HG02610 (cell line): Measurements from ENCODE around the gene PIK3AP1.
"Not testable (repeated sequence)": the region's sequence is repeated elsewhere in the genome, so short reads cannot be mapped to it uniquely, and the experiment has no call there.

Experiments
- ATAC-seq: cut with Tn5 transposase; IDR thresholded peaks from one replicate; pipeline ENCODE4 v1.9.1; 2021; ENCODE audit warnings: mild to moderate bottlenecking, moderate library complexity; ENCODE audit not compliant: unreplicated experiment

PIK3AP1 gene

DNA sequence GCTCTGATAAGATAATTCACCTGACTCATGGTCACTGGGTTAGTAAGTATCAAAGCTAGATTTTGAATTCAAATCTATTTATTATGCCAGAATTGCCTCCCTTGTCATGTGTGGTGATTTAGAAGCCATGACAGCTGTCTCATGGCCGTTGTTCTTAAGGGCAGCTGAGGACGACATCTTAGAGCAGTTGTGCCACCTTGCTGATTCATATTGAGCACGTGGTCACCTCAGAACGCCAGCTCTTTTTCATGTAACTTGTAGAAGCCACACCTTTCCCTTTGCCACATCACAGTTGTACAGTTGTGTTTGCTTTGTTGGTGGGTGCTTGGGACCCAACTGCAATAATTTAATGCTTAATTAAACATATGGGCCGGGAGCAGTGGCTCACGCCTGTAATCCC is 4.3 kb upstream of the PIK3AP1 start:
- no peak for ATAC-seq

DNA sequence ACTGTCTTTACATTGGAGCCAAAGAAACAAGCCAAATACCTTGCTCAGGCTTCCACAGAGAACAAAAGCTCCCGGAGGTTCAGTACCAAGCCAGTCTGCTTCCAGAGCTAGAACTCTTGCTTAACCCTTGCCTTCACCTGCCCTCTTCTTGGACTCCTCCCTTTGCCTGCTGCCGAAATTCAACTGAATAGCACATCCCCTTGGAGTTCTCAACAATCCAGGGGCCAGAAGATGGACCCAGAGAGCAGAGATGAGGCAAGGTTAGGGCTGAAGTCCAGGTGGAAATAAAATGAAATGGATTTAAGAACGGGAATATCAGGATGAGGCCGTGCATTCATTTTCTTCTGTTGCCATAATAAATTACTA is 876 bp upstream of the PIK3AP1 start:
- ATAC-seq = no peak

DNA sequence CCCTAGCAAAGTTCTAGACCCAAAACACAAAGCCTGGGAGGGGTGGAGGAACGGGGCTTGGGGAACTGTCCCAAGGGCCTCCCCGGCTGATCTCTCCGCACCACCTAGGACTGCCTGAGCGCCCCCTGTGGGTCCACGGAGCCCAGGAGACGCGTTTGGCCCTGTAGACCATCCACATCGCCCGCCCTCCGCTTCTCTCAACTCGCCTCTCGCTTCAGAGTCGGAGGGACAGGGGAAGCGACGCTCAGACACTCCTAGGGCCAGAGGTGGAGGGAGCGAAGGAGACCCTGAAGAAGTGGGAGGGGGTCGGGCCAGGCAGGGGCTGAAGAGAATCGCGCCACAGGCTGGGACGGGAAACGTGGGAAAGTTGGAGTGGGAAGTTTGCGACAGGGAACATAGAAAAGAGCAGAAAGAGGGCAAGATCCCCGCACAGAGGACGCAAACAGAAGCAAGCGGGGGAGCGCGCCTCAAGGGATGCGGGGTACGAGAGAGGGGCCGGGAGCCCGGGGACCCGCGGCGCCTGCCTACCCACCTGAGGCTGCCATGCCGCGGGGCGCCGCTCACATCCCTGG is 378 bp downstream of the PIK3AP1 start:
- ATAC-seq = peak; percentile 57

DNA sequence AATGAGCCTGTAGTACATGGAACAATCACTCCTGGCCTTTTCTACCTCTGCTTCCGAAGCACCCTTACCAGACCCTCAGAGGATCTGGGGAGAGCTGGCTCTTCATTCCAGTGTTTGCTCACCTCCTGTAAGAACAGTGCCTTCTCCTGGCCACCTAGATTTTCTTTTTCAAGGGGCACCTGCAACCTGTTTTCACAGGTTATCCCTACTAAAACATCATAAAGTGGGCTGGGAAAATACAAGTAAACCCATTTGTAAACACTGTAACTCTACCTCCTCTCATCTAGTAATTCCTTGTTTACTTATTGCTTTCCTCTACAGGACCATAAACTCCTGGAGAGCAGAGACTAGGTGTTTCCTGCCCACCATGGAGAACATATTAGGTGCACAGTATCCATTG is 1.1 kb downstream of the PIK3AP1 start:
- ATAC-seq = no peak

DNA sequence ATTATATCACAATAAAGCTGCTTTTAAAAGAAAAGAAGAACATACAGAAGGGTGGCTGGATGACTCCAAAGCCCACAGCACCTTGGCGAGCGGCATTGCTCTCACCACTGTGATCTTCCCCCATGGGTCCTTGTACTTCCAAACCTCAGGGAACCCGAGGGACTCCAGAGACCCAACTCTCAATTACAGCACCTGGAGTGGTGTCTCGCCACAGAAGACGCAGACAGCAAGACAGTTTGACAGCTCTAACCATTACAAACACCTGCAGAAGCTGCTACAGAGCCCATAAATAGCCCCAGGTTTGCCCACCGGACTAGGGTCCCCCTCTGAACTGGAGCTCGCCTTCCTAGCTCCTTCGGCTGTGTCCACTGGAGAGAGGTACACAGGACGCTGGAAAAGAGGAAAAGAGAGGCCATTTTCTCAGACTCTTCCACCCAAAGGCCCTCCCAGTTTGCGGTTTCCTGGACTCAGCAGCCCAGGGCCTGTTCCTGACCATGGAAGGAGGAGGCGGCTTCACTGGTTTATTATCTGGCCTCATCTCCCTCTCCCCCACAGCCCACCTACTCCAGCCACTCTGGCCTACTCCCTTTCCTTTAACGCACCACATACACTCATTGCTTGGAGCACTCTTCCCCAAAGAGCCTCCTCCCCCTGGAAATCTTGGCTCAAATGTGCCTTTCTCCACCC is 1.9 kb downstream of the PIK3AP1 start:
- no peak for ATAC-seq

DNA sequence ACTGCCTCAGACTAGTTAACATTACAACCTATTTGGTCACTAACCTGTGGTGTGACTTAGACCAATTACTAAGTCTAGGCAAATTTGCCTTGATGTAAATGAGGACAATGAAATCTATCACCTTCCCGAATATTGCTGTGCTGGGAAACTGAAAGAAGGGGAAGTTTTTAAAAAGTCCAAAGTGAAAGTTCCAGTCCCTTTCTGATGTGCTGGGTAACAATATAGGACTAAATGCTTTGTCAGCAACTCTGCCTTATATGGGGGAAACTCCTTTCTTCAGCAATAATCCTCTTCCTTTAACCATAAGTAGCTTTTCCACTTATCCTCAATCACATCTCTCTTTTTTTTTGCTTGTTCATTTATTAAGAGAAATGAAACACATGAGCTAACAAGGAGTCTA is 3.9 kb downstream of the PIK3AP1 start:
- ATAC-seq = no peak

DNA sequence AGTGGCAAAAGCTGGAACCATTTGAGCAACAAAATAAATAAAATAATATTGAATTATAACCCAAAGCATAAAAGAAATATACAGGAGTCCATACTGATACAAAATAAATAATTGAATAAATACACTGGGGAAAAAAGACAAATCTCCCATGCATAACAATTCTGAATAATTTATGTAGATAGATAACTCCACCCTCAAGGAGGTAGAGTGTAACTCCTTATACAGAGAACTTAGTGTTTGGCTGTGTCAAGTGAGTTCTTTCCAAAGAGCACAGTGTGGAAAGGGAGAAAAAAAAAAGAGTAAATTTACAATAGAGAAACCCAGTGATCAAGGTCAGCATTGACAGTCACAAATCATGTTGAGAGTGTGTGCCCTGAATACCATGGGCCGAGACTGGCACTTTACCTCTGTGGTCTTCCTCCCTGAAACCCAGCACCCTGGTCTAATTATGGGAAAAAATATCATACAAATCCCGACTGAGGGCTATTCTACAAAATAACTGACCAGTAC is 5.5 kb downstream of the PIK3AP1 start:
- ATAC-seq = no peak

DNA sequence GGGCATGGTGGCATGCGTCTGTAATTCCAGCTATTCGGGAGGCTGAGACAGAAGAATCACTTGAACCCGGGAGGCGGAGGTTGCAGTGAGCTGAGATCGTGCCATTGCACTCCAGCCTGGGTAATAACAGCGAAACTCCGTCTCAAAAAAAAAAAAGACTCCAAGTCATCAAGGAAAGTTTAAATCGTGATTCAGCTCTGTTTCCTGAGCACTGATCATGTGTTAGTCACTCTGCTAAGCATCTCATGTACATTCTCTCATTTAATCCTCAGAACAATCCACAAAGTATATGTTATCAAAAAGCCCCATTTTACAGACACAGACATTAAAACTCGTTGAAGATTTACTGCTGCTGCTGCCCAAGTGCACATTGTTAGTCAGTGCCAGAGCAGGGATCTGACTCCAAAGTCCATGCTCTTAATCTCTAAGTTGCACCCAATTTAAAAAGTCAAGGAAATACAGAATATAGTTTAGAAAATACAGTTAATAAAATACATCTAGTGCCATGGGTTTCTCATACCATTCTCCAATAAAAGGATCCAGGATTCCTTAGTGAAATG is 6.2 kb downstream of the PIK3AP1 start:
- ATAC-seq = no peak

DNA sequence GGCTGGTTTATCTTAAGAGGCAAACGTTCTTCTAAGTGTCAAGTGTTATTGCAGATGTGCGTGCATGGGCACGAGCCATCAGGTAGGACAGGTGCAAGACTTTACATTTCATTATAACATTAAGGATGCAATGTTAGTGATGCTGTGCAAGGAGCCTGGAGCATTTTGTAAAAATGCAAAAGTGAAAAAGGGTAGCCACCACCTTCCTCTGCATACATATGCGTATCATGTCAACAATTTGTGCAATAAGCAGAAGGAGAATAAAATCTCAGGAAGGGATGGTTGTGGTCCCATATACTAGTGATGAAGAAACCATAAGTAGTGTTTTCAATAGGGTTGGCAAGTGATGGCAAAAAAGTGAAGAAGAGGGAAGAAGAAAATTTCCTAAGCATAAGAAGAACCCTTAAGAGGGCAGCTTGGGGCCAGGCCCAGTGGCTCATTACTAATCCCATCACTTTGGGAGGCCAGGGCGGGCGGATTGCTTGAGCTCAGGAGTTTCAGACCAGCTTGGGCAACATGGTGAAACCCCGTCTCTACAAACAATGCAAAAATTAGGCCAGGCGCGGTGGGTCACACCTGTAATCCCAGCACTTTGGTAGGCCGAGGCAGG is 7.5 kb downstream of the PIK3AP1 start:
- ATAC-seq = no peak

DNA sequence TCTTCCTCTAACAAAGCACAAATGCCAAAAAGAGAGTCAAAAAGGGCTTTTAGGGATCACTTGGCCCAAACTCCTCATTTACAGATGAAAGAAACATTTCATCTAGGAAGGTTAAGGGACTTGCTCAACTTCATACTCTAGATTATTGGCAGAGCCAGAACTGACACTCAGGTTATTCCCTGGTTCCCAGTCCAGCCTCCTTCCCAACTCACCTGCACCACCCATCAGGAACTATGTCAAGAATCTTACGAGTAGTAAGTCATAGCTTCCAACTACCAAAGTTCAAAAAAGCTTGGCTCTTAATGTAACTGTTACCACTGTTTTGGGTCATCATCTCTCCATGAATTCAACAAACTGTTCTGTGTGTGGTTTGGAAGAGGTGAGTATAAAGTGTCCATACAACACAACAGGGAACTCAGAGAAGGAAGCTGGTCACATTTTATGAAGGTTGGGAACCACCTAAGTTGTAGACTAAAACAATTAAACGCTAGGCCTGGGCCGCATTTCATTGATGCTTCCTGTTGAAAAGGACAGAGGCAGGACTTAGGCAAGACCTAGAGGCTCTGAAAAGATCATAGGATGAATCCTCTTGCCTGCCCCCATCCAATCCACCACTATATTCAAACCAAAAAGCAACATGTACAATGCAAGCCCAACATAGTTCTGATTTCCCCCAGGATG is 9.1 kb downstream of the PIK3AP1 start:
- no peak for ATAC-seq

DNA sequence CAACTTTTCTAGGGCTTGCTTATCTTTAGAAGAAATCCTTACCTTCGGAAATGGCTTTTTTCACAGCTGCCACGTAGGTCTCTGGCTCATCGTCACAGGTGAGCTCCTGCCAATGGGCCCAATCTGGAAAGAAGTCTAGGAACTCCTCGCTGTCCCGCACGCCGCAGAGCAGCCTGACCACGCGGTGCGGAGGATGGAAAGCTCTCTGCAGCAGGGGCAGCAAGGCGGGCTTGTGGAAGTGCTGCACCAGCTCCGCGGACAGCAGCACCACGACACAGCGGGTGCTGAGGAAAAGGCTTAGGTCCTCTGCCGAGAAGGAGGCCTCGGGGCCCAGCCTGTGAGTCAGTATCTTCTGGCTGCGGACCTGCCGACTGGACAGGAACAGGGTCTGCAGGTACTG is 10.8 kb downstream of the PIK3AP1 start:
- ATAC-seq = no peak

DNA sequence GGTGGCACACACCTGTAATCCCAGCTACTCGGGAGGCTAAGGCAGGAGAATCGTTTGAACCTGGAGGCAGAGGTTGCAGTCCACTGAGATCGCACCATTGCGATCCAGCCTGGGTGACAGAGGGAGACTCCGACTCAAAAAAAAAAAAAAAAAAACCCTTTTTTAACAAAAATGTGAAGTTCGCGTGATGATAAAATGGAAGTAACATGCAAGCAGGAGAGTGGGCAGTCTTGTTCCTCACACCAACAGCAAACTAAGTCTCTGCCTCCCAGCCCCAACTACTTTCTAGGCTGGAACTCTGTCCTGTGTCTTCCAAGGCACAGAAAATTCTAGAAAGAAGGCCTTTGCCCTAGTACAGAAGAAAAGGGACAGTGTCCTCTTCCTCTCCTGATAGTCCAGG is 11.3 kb downstream of the PIK3AP1 start:
- no peak for ATAC-seq

DNA sequence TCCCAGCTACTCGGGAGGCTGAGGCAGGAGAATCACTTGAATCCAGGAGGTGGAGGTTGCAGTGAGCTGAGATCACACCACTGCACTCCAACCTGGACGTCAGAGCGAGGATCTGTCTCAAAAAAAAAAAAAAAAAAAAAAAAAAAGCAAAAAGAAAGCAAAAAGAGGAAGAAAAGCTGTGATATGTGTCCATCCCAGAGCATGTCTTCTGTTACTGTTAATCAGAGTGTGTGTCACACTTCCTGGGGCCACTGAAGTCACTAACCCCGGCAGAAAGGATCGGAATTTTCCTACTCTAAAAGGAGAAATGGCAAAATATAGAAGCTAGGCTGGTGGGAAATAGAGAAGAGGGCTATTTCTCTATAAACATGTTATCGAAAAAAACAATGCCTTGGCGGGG is 11.9 kb downstream of the PIK3AP1 start:
- no peak for ATAC-seq

DNA sequence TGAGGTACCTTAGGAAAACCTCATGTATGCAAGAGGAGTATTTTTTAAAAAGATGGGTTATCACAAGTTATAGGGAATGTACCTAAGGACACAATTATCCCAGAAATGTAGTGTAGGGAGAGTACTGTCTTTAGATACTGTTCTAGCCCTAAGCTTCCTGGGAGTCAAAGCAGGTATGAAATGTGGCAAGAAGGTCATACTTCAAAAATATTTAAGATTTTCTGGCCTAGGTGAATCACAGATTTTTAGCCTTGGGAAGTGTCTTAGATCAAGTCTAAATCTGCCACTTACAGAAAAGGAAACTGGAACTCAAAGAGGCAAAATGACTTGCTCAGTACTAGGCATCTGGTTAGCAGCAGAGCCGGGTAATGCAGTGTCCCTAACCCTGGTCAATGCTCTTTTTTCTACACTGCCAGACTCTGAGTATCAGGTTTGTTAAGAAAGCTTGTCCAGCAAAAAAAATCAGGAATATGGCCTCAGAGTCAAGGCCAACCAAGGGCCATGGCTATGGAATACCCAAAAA is 13.9 kb downstream of the PIK3AP1 start:
- peak; percentile 60 for ATAC-seq

DNA sequence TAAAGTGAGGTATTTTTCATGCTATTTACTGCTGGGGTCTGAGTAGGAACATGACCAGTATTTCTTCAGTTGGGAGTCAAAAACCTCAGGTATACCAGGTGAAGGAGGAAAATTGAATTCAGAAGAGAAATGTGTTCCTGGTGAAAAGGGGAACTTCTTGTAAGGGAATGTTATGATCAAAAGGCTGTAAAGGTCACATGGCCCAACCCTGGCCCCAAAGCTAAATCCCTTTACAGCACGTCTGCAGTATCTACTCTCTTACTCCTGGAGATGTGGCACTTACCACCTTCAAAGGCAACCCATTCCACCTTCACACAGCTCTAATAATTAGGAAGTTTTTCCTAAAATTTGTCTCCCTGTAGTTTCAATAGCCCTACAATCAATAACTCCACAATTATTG is 15.2 kb downstream of the PIK3AP1 start:
- no peak for ATAC-seq

DNA sequence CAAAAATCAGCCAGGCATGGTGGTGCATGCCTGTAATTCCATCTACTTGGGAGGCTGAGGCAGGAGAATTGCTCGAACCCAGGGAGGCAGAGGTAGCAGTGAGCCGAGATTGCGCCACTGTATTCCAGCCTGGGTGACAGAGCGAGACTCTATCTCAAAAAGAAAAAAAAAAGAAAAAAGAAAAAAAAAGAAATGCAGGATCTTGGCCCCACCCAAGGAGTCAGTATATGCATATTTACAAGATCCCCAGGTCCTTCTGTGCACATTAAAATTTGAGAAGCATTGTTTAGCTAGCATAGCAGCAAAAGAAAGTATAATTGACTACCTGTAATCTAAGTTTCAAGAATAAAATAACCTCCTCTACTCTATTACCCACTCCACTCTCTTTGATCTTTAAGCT is 15.8 kb downstream of the PIK3AP1 start:
- ATAC-seq = no peak

DNA sequence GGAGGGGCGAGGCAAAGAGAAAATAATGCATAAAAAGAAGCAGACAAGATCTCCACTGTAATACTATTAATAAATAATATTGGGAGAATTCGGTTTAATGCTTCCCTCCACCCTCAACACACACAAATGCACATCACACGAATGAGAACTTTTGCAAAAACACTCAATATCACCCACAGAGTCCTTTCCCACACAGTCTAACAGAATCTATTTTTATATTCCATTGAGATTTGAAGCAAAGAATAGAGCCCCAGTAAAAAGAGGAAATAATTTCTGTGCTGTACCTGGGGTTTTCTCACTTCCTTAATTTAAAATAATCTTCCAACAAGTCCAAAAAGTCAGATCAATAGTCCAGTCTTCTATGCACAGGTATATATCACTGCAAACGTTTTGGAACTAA is 17.0 kb downstream of the PIK3AP1 start:
- ATAC-seq = no peak

DNA sequence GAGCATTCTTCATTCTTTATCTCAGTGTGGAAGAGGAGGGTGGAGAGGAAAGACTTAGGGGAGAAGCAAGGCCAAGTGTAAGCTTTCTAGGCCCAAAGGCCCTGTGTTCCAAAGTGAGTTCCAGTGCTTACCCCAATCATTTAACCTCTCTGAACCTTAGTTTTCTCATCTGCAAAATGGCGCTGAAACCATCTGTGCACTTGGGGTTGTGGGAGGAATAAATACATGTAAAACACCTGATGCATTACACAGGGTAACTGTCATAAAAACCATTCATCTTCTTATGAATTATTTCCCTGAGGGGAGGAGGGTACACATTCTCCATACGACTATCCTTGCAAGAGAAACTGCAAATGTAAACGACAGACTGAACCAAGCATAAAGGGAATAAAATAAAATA is 19.0 kb downstream of the PIK3AP1 start:
- no peak for ATAC-seq

DNA sequence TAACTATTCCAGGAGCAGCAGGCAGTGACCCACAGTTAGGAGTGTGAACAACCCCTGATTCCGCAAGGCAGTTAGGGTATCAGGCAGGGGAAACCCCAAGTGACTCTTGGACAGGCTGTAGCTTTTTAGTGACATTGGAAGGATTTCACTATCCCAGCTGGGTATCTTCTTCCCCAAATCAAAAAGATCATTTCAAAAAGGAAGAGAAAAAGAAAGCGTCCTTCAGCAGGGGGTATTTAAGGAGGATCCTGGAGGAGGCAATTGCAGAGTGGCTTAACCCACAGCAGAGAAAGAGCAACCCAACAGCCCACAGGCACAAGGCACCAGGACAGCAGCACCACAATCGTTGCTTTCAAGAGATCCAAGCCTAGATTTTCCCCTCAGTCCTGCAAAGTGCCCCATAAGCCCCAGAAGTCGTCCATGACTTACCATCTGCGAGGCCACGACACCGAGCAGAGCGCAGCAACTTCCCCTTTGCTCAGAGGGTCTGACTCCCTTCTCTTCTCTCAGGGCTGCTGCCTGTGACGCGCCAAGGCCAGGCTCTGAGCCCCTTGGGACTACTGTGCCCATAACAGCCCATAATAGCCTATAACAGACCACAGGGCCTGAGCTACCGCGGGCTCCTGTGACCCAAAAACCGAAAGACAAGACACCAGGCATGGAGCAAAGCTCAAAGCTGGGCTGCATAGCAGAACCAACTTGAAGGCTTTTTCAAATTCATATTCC is 19.8 kb downstream of the PIK3AP1 start:
- peak; percentile 71 for ATAC-seq

DNA sequence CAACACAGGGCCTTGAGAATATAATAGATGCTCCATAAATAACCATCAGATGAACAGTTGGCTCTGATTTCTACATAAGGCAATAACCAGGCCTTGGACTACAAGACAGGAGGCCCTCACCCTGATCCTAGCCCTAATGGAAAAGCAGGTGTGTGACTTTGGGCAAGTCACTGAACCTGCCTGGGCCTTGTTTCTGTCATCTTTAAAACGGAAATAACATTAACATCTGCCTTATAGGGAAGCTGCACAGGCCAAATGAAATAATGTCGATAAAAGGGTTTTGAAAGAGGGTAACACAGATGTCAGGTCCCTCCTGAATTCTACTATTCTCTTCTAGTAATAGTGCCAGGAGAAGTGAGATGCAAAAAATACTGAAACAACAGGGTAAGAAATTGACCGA is 20.7 kb downstream of the PIK3AP1 start:
- ATAC-seq = no peak

DNA sequence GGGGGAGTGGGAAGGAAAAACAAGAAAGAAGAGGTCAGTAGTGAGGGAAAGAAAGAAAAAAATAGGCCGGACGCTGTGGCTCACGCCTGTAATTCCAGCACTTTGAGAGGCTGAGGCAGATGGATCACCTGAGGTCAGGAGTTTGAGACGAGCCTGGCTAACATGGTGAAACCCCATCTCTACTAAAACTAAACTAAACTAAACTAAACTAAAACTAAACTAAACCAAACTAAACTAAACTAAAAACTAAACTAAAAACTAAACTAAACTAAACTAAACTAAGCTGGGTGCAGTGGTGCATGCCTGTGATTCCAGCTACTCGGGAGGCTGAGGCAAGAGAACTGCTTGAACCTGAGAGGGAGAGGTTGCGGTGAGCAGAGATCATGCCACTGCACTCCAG is 22.0 kb downstream of the PIK3AP1 start:
- not testable (repeated sequence) for ATAC-seq
